Activated T-cell treated with anti-CD3 and anti-CD28 coated beads, Interleukin-2, amount 50 U/mL, for 72 hours (primary cell): ENCODE results near the gene ZNF837. TPM values are rescaled to one million over a fixed set of nuclear protein-coding genes. Genes with fewer than 3 reads are reported as not detected.

ENCODE experiments used
- ATAC-seq, 2 donors: fragments of 150-1000 bp; cut with Tn5 transposase; replicated peaks in 1 of 2; 2 replicates each; pipeline ENCODE4 v1.10.0; 2021; ENCODE audit warnings: moderate library complexity in 2 of 2, mild to moderate bottlenecking in 1 of 2
- DNase-seq, 2 donors: peaks; one replicate each; pipeline ENCODE4 v3.0.0; 2021 to 2022; ENCODE audit warnings: mixed read lengths in 1 of 2
- H3K27ac Mint-ChIP-seq: one replicate; pipeline ENCODE4 v1.8.0; 2022; ENCODE audit warnings: mild to moderate bottlenecking, moderate library complexity, mixed read lengths
- H3K27me3 Mint-ChIP-seq: one replicate; pipeline ENCODE4 v1.8.0; 2022; ENCODE audit warnings: low read depth, mixed read lengths
- H3K36me3 Mint-ChIP-seq, 2 donors: one replicate each; pipeline ENCODE4 v1.8.0; 2022; ENCODE audit warnings: mixed read lengths in 2 of 2, mild to moderate bottlenecking in 1 of 2; ENCODE audit not compliant: insufficient read depth in 2 of 2
- H3K4me1 Mint-ChIP-seq: one replicate; pipeline ENCODE4 v1.8.0; 2022; ENCODE audit warnings: low read depth, mixed read lengths
- H3K4me3 Mint-ChIP-seq, 2 donors: one replicate each; pipeline ENCODE4 v1.8.0; 2022; ENCODE audit warnings: mild to moderate bottlenecking in 2 of 2, mixed read lengths in 2 of 2, moderate library complexity in 2 of 2
- H3K9me3 Mint-ChIP-seq, 2 donors: one replicate each; pipeline ENCODE4 v1.8.0; 2022; ENCODE audit warnings: mixed read lengths in 2 of 2
- total RNA-seq, 2 donors: library from RNA; stranded (reverse); gene quantifications; one replicate each; pipeline ENCODE4 v1.2.3, GENCODE V29; 2022

The ZNF837 gene
- total RNA-seq, 2 donors from 2014 or later, result 2.3 to 3.0 TPM

DNA sequence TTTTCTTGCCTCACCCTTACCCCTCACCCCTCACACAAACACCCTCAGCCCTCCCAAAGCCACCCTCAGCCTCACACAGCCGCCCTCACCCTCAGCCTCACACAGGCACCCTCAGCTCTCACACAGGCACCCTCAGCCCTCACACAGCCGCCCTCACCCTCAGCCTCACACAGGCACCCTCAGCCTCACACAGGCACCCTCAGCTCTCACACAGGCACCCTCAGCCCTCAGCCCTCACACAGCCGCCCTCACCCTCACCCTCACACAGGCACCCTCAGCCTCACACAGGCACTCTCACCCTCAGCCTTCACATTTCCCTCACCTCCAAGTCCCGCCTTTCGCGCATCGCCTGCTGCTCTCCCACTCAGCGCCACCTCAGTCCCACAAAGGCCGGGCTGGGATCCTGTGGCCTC, 54.3 kb downstream of the ZNF837 start:
- DNase-seq, result no peak
- Mint-ChIP-seq H3K4me1 (no peaks in the 10 kb centered on the region), H3K36me3 (peaks cover 0 to 1% of the 10 kb centered on the region in 2 donors), H3K4me3 (no peak overlapping the region), H3K27ac (no peak overlapping the region), H3K9me3 (no peaks in the 10 kb centered on the region), H3K27me3 (no peaks in the 10 kb centered on the region)
- peak in 1 of 2 donors; percentile 28 for ATAC-seq

- no peaks in the 10 kb centered on the region for H3K4me1 Mint-ChIP-seq
- H3K27me3 Mint-ChIP-seq, result no peaks in the 10 kb centered on the region
- no peak overlapping the region for H3K27ac Mint-ChIP-seq
- peaks cover 0 to 1% of the 10 kb centered on the region in 2 donors for H3K36me3 Mint-ChIP-seq
- H3K4me3 Mint-ChIP-seq, result no peak overlapping the region
- DNase-seq (peak in 1 of 2 donors; percentile 26), ATAC-seq (peak; percentile 2 to 5)
- no peaks in the 10 kb centered on the region for H3K9me3 Mint-ChIP-seq
Measured at GRCh38 chr19:58325311-58326022, 55.4 kb downstream of the ZNF837 start.

GRCh38 chr19:58319241-58319640, 61.6 kb downstream of the ZNF837 start:
- Mint-ChIP-seq H3K36me3 (peaks cover 4 to 8% of the 10 kb centered on the region in 2 donors), H3K27ac (no peak overlapping the region), H3K9me3 (no peaks in the 10 kb centered on the region), H3K4me3 (no peak overlapping the region), H3K4me1 (no peaks in the 10 kb centered on the region), H3K27me3 (no peaks in the 10 kb centered on the region)
- DNase-seq (no peak), ATAC-seq (no peak)

DNA sequence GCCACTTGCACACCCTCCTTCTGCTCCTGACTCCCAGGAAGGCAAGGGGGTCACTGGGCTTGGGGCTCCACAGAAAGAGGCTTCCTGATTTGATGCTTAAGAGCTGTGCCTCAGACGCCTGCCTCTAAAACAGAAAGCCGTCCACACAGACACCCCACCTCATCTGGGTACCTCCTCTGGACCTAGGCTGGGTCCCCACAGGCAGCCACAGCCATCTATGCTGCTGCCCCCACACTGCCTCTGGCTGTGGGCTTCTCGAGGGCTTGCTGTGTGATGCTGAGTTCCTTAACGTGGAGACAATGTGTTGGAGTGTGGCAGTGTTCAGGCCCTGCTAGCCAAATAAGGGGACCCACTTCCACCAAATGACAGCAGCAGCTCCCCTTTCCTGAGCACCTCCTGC, 62.5 kb downstream of the ZNF837 start:
- H3K9me3 Mint-ChIP-seq, result no peaks in the 10 kb centered on the region
- no peaks in the 10 kb centered on the region for H3K4me1 Mint-ChIP-seq
- H3K27ac Mint-ChIP-seq, result no peak overlapping the region
- no peak overlapping the region for H3K4me3 Mint-ChIP-seq
- ATAC-seq, result no peak
- no peaks in the 10 kb centered on the region for H3K27me3 Mint-ChIP-seq
- no peak for DNase-seq
- H3K36me3 Mint-ChIP-seq, result peaks cover 8 to 13% of the 10 kb centered on the region in 2 donors

Other genes starting within 250 kb of the ZNF837 start
- 1 to 10 TPM; 8.0 to 9.8 TPM for gene ZNF329, start 230.2 kb downstream of the ZNF837 start, total RNA-seq
- gene ZNF274, start 198.0 kb downstream of the ZNF837 start, total RNA-seq, result 10 to 100 TPM; 32.1 to 42.8 TPM
- 10 to 100 TPM; 38.6 to 46.6 TPM for gene ZNF544, start 152.1 kb downstream of the ZNF837 start, total RNA-seq
- gene ZNF8, start 102.1 kb downstream of the ZNF837 start, total RNA-seq, result 1 to 10 TPM; 5.6 to 6.9 TPM
- gene ERVK3-1, start 75.7 kb downstream of the ZNF837 start, total RNA-seq, result 10 to 100 TPM; 70.8 to 73.5 TPM
- 1 to 10 TPM; 4.0 to 5.0 TPM for gene ZSCAN22, start 54.0 kb downstream of the ZNF837 start, total RNA-seq
- gene A1BG, start 27.5 kb downstream of the ZNF837 start, total RNA-seq, result 10 to 100 TPM; 25.4 to 33.2 TPM
- gene ZNF497, start 18.3 kb downstream of the ZNF837 start, total RNA-seq, result 1 to 10 TPM; 1.5 to 2.4 TPM
- 1,000 to 10,000 TPM; 1,499 to 1,539 TPM for gene RPS5, start 6.2 kb upstream of the ZNF837 start, total RNA-seq
- 1 to 10 TPM in 1 of 2 donors, under 1 TPM in 1; 0.58 to 1.5 TPM for gene RNF225, start 14.6 kb upstream of the ZNF837 start, total RNA-seq
- 10 to 100 TPM in 1 of 2 donors, 1 to 10 TPM in 1; 7.5 to 10.4 TPM for gene ZNF584, start 27.6 kb upstream of the ZNF837 start, total RNA-seq
- 1 to 10 TPM; 2.6 to 3.5 TPM for gene ZNF132, start 59.1 kb upstream of the ZNF837 start, total RNA-seq
- 1 to 10 TPM; 7.7 TPM for gene ZNF324B, start 70.6 kb upstream of the ZNF837 start, total RNA-seq
- 1 to 10 TPM; 8.2 to 8.4 TPM for gene ZNF324, start 86.0 kb upstream of the ZNF837 start, total RNA-seq
- 1 to 10 TPM; 8.5 TPM for gene ZNF446, start 95.3 kb upstream of the ZNF837 start, total RNA-seq
- gene SLC27A5, start 131.0 kb upstream of the ZNF837 start, total RNA-seq, result 10 to 100 TPM; 12.8 to 17.7 TPM
- gene ZBTB45, start 138.8 kb upstream of the ZNF837 start, total RNA-seq, result 10 to 100 TPM; 10.8 to 12.1 TPM
- gene TRIM28, start 163.0 kb upstream of the ZNF837 start, total RNA-seq, result 100 to 1,000 TPM; 351 to 473 TPM
- 10 to 100 TPM; 80.3 to 91.8 TPM for gene CHMP2A, start 174.1 kb upstream of the ZNF837 start, total RNA-seq
- gene UBE2M, start 177.6 kb upstream of the ZNF837 start, total RNA-seq, result 100 to 1,000 TPM; 116 to 122 TPM
- 10 to 100 TPM; 15.0 to 18.6 TPM for gene MZF1, start 192.3 kb upstream of the ZNF837 start, total RNA-seq